Trophoblast cell (in vitro differentiated cells and primary cell): Measurements from ENCODE around the gene PAFAH2.

Source experiments
- DNase-seq, 2 donors: peaks; one replicate each; pipeline ENCODE4 v3.0.0-alpha.2; 2016
- H2AFZ ChIP-seq: 2 replicates; pipeline ENCODE4 v1.6.1; 2013; ENCODE audit warnings: low read length, moderate library complexity, mild to moderate bottlenecking; ENCODE audit not compliant: insufficient read depth, poor library complexity
- H2AK5ac ChIP-seq: 2 replicates; pipeline ENCODE4 v1.6.1; 2013; ENCODE audit warnings: mild to moderate bottlenecking, low read length
- H2BK120ac ChIP-seq: 2 replicates; pipeline ENCODE4 v1.6.1; 2013; ENCODE audit warnings: low read length, mild to moderate bottlenecking, moderate library complexity; ENCODE audit not compliant: insufficient read depth, poor library complexity
- H2BK12ac ChIP-seq: 2 replicates; pipeline ENCODE4 v1.6.1; 2013; ENCODE audit warnings: mild to moderate bottlenecking, low read length, moderate library complexity
- H2BK5ac ChIP-seq: 2 replicates; pipeline ENCODE4 v1.6.1; 2013; ENCODE audit warnings: low read length, low read depth, moderate library complexity, mild to moderate bottlenecking; ENCODE audit not compliant: poor library complexity
- H3K14ac ChIP-seq: 2 replicates; pipeline ENCODE4 v1.6.1; 2013; ENCODE audit warnings: mild to moderate bottlenecking, low read length
- H3K18ac ChIP-seq: 2 replicates; pipeline ENCODE4 v1.6.1; 2013; ENCODE audit warnings: mild to moderate bottlenecking, low read length
- H3K23ac ChIP-seq: 2 replicates; pipeline ENCODE4 v1.6.1; 2013; ENCODE audit warnings: low read length
- H3K27ac ChIP-seq: 2 replicates; pipeline ENCODE4 v1.5.1; 2013; ENCODE audit warnings: low read depth, mild to moderate bottlenecking, inconsistent platforms, low read length, moderate library complexity
- H3K27me3 ChIP-seq: 2 replicates; pipeline ENCODE4 v1.6.1; 2013; ENCODE audit warnings: inconsistent platforms, mild to moderate bottlenecking, low read length, moderate library complexity; ENCODE audit not compliant: insufficient read depth
- H3K36me3 ChIP-seq, 2 experiments: 1 replicate in 1 of 2; 2 replicates in 1 of 2; pipeline ENCODE4 v1.6.1; 2013; ENCODE audit warnings: low read length in 2 of 2, mild to moderate bottlenecking in 2 of 2, moderate library complexity in 1 of 2; ENCODE audit not compliant: insufficient read depth in 2 of 2, control insufficient read depth in 1 of 2
- H3K4ac ChIP-seq: 2 replicates; pipeline ENCODE4 v1.6.1; 2013; ENCODE audit warnings: low read depth, mild to moderate bottlenecking, low read length, moderate library complexity
- H3K4me1 ChIP-seq, 2 experiments: 1 replicate in 1 of 2; 2 replicates in 1 of 2; pipeline ENCODE4 v1.6.1; 2013; ENCODE audit warnings: low read length in 2 of 2, mild to moderate bottlenecking in 2 of 2, moderate library complexity in 1 of 2; ENCODE audit not compliant: insufficient read depth in 2 of 2, control insufficient read depth in 1 of 2
- H3K4me2 ChIP-seq: 2 replicates; pipeline ENCODE4 v1.6.1; 2013; ENCODE audit warnings: inconsistent platforms, mild to moderate bottlenecking, low read length, moderate library complexity
- H3K4me3 ChIP-seq: 2 replicates; pipeline ENCODE4 v1.5.1; 2013; ENCODE audit warnings: mild to moderate bottlenecking, low read depth, low read length, inconsistent platforms
- H3K79me1 ChIP-seq: one replicate; pipeline ENCODE4 v1.6.1; 2013; ENCODE audit warnings: low read length
- H3K79me2 ChIP-seq: 2 replicates; pipeline ENCODE4 v1.6.1; 2013; ENCODE audit warnings: low read length, mild to moderate bottlenecking; ENCODE audit not compliant: control insufficient read depth, insufficient read depth, poor library complexity
- H3K9ac ChIP-seq: 2 replicates; pipeline ENCODE4 v1.6.1; 2013; ENCODE audit warnings: mild to moderate bottlenecking, low read length
- H3K9me3 ChIP-seq: 2 replicates; pipeline ENCODE4 v1.6.1; 2013; ENCODE audit warnings: low read depth, mild to moderate bottlenecking, control low read depth, inconsistent platforms, low read length; ENCODE audit not compliant: insufficient read depth
- H4K12ac ChIP-seq: 2 replicates; pipeline ENCODE4 v1.6.1; 2013; ENCODE audit warnings: low read depth, mild to moderate bottlenecking, low read length, moderate library complexity
- H4K8ac ChIP-seq: 2 replicates; pipeline ENCODE4 v1.6.1; 2013; ENCODE audit warnings: low read depth, mild to moderate bottlenecking, low read length, moderate library complexity
- H4K91ac ChIP-seq: one replicate; pipeline ENCODE4 v1.6.1; 2013; ENCODE audit warnings: low read depth, mild to moderate bottlenecking, low read length, moderate library complexity
- WGBS: extraction: QIAGEN DNeasy Blood & Tissue Kit; methylation state at CpG from one replicate; pipeline ENCODE4 v1.1.7; 2013; ENCODE audit warnings: missing lambda C conversion rate; ENCODE audit not compliant: insufficient read length, insufficient coverage; ENCODE audit errors: extremely low coverage; 5-methylcytosine and 5-hydroxymethylcytosine counted together

PAFAH2 gene

DNA sequence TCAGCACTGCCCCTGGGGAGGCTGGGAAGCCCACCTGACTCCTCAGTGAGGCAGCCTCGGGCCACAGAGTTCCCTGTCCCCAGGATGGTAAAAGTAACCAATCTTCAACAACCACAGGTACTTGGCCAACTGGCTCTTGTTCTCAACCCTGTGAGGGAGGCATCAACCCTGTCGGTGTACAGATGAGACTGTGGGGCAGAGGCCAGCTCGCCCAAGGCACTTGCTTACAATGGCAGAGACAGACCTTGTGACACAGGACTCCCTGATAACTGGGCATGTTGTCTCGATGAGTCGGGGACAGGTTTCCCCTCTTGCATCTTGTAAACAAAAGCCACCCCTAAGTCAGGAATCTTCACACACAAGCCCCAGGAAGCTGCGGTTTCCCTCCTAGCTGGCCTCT lies 40.0 kb upstream of the PAFAH2 start:
- Histone ChIP-seq H3K9ac (no peak overlapping the region), H3K4me3 (no peak overlapping the region), H2BK12ac (peak overlapping the region; percentile 8), H3K4ac (no peak overlapping the region), H3K23ac (no peak overlapping the region), H2AFZ (no peak overlapping the region), H3K27me3 (no peaks in the 10 kb centered on the region), H3K4me2 (no peak overlapping the region), H3K9me3 (no peaks in the 10 kb centered on the region), H2AK5ac (no peak overlapping the region), H4K8ac (no peak overlapping the region), H3K79me2 (no peaks in the 10 kb centered on the region), H3K14ac (no peak overlapping the region), H3K27ac (no peak overlapping the region), H3K18ac (no peak overlapping the region), H3K36me3 (no peaks in the 10 kb centered on the region), H4K91ac (peak overlapping the region; percentile 24), H4K12ac (no peak overlapping the region), H3K4me1 (peaks cover 14 to 16% of the 10 kb centered on the region in 2 experiments), H3K79me1 (peaks cover 2% of the 10 kb centered on the region), H2BK5ac (no peak overlapping the region), H2BK120ac (no peak overlapping the region)
- DNase-seq = no peak
- no CpG with 5 or more reads among the region's 6 CpGs for WGBS

DNA sequence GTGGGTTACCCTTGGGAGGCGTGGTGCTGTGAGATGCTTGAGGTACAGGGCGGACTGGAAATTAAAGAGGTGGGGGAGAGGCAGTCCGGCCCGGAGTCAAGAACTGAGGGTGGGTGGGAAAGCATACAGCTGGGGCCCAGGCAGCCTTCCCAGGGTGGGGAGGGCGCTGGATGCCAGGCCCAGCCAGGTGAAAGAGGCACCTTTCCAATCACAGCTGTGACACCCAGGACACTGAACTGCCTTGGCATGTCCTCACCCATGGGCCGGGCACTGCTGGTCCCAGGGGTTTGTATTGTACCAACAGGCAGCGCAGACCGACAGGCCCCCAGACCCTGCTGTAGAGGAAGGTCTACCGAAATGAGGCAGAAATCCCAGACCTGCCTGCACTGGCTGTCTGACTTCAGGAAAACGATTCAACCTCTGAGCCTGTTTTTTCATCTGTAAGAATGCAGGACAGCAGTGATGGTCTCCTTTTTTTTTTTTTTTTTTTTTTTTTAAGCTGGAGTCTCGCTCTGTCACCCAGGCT lies 39.0 kb upstream of the PAFAH2 start:
- Histone ChIP-seq H3K27ac (no peak overlapping the region), H3K4me1 (peaks cover 14 to 16% of the 10 kb centered on the region in 2 experiments), H3K27me3 (no peaks in the 10 kb centered on the region), H3K14ac (no peak overlapping the region), H3K79me1 (peaks cover 2% of the 10 kb centered on the region), H3K36me3 (no peaks in the 10 kb centered on the region), H3K23ac (no peak overlapping the region), H3K18ac (no peak overlapping the region), H4K8ac (no peak overlapping the region), H3K4me3 (no peak overlapping the region), H2AK5ac (no peak overlapping the region), H3K4ac (no peak overlapping the region), H3K9ac (no peak overlapping the region), H3K9me3 (no peaks in the 10 kb centered on the region), H3K79me2 (no peaks in the 10 kb centered on the region), H2BK12ac (no peak overlapping the region), H3K4me2 (no peak overlapping the region), H2BK120ac (no peak overlapping the region), H2AFZ (no peak overlapping the region), H4K91ac (no peak overlapping the region), H4K12ac (no peak overlapping the region), H2BK5ac (no peak overlapping the region)
- no peak for DNase-seq
- WGBS = no CpG with 5 or more reads among the region's 11 CpGs

DNA sequence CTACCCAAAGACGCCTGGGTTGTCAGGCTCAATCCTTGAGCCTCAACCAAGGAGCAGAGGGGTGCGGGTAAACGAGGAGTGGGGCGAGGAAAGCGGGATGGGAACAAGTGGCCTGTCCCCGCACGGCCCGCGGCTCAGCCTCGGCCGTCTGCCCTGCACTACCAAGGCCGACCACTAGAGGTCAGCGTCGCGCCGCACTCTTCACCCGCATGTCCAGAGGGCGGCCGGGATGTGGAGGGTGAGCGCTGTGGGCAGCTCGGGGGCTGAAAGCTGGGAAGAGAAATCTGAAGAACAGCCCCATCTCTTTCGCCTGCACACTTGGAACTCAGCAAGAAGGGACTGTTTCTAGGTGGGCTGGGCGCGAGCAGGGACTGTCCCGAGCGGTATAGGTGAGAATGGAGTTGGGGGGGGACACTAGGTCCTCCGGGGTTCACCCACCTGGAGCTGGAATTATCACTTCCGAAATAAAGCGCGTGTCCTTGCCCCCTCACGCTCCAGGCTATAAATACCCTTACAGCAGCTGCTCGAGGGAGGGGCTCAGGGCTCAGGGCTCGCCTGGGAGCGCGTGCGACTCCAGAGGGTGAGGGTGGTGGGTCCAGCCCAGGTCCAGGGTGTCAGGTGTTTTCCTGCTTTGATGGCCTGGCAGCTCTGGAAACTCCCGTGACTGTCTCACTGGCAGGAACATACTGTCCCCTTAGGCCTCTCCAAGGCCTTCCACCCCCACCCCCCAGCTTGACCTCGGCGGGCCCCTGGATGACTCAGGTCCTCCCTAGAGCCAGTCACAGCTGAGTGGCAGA lies 38.3 kb upstream of the PAFAH2 start:
- H2BK5ac ChIP-seq = no peak overlapping the region
- H4K12ac ChIP-seq = no peak overlapping the region
- peak overlapping the region; percentile 100 for H3K4me2 ChIP-seq
- peak overlapping the region; percentile 57 for H2AFZ ChIP-seq
- H3K4ac ChIP-seq = no peak overlapping the region
- H3K9ac ChIP-seq = peak overlapping the region; percentile 15
- H3K27me3 ChIP-seq = no peaks in the 10 kb centered on the region
- H2BK12ac ChIP-seq = no peak overlapping the region
- H2AK5ac ChIP-seq = no peak overlapping the region
- H3K4me1 ChIP-seq = peaks cover 14 to 16% of the 10 kb centered on the region in 2 experiments
- H3K14ac ChIP-seq = no peak overlapping the region
- peaks cover 2% of the 10 kb centered on the region for H3K79me1 ChIP-seq
- no peak overlapping the region for H3K18ac ChIP-seq
- WGBS = no CpG with 5 or more reads among the region's 39 CpGs
- no peak overlapping the region for H3K27ac ChIP-seq
- no peak overlapping the region for H2BK120ac ChIP-seq
- no peaks in the 10 kb centered on the region for H3K79me2 ChIP-seq
- DNase-seq = peak; percentile 77 to 94
- no peaks in the 10 kb centered on the region for H3K9me3 ChIP-seq
- H4K91ac ChIP-seq = no peak overlapping the region
- no peak overlapping the region for H3K23ac ChIP-seq
- H3K36me3 ChIP-seq = no peaks in the 10 kb centered on the region
- H3K4me3 ChIP-seq = peak overlapping the region; percentile 81
- H4K8ac ChIP-seq = peak overlapping the region; percentile 64

DNA sequence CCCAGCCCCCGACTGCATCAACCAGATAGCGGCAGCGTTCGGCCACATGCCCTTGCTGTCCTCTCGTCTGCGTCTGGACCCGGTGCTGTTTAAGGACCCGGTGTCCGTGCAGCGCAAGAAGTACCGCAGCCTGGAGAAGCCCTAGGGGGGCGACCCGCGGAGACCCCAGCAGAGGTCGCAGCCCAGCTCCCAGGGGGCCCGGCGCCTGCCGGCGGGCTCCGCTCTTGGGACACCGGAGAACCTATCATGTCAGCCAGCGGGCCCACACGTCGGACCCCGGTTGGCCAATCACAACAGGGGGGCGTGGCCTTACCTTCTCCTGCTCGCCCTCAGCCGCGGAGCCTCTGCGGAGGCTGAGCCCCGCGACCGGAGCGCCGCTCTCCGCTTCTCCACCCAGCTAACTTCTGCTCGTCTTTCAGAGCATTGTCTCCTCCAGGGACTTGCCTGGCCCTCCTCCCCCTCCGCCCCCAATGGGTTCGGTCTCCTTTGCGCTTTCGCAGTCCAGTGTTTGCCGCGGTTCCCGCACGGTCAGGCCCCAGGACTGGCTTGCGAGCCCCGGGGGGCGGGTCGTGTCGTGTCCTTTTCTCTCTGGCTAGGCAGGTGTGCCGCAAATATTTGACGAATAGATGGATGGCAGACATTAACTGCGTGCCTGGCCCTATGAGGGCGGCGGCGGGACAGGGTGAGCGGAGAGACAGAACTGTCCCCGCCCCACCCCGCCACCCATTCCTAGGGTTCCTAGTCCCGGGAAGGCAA lies 37.5 kb upstream of the PAFAH2 start:
- Histone ChIP-seq H2BK12ac (no peak overlapping the region), H3K18ac (peak overlapping the region; percentile 55), H4K91ac (peak overlapping the region; percentile 9), H3K23ac (no peak overlapping the region), H3K27me3 (no peaks in the 10 kb centered on the region), H3K4me1 (peaks cover 14 to 16% of the 10 kb centered on the region in 2 experiments), H4K12ac (peak overlapping the region; percentile 38), H4K8ac (peak overlapping the region; percentile 76), H3K9me3 (no peaks in the 10 kb centered on the region), H3K4me3 (peak overlapping the region; percentile 81), H2BK120ac (no peak overlapping the region), H2AK5ac (no peak overlapping the region), H3K9ac (peak overlapping the region; percentile 55), H2AFZ (peak overlapping the region; percentile 90), H3K79me1 (peaks cover 2% of the 10 kb centered on the region), H3K4me2 (peak overlapping the region; percentile 100), H3K79me2 (no peaks in the 10 kb centered on the region), H2BK5ac (no peak overlapping the region), H3K14ac (peak overlapping the region; percentile 80), H3K36me3 (no peaks in the 10 kb centered on the region), H3K4ac (no peak overlapping the region), H3K27ac (no peak overlapping the region)
- DNase-seq = peak; percentile 92 to 96
- WGBS = no CpG with 5 or more reads among the region's 60 CpGs
